Kidney tubule cell (primary cell): Measurements from ENCODE around the gene NOC4L.

ENCODE experiments used
- DNase-seq: peaks from one replicate; pipeline ENCODE4 v3.0.0-alpha.2; 2018; ENCODE audit warnings: low spot score

Gene NOC4L

GRCh38 chr12:132197581-132198354, 53.5 kb downstream of the NOC4L start:
- DNase-seq, result no peak

- DNase-seq, result no peak
Measured at GRCh38 chr12:132199101-132199500, 54.8 kb downstream of the NOC4L start.

DNA sequence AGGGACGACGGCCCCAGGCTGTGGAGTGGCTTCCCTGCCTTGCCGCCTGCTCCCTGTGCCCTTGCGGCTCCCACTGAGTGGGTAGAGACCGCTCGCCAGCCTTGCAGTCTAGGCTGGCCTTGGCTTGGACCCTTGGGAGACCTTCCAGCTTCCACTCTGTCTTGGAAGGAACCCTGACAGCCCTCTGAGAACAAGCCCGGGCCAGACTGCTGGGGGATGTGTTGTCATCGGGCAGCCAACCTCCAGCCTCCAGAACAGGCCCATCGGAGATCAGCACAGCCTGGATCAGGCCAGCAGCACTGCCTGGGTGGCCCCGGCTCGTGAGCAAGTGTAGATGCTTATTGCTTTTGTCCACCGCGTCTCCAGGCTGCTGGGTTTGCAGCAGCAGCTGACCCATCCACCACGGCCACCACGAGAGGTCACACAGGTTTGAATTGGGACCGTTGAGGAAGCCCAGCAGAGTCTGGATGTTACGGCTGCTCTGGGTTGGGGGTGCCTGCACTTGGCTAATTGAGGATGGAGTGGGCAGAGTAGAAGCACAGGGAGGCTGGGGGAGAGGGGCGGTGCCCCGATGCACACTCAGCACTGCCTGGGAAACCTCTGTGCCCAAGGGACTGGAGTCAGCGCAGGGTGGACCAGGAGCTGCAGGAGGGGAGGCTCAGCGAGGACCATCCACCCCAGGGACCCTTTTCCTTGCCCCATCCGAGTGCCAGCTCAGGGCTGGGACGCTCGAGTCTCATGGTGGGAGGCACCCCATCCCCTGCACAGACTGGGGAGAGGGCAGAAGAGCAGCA, 55.5 kb downstream of the NOC4L start:
- DNase-seq, result no peak

GRCh38 chr12:132200800-132201199, 56.5 kb downstream of the NOC4L start:
- DNase-seq, result no peak

GRCh38 chr12:132201391-132202120, 57.3 kb downstream of the NOC4L start:
- no peak for DNase-seq
